GM12873 (cell line): ENCODE data around the gene ANKRD31.
A peak's percentile ranks its signal among the peaks of the same experiment; 100 is the strongest.

Source experiments
- CTCF ChIP-seq: IDR thresholded peaks from 2 replicates; pipeline ENCODE4 v1.5.1; 2012; ENCODE audit warnings: low read depth, mild to moderate bottlenecking, moderate library complexity, low read length, control low read depth; ENCODE audit not compliant: insufficient read depth; ENCODE audit errors: missing control alignments

ANKRD31 gene

GRCh38 chr5:75236322-75237316, at the start of gene ANKRD31:
Gene ANKRD31, minus strand, starts transcription at chr5:75236878. Its CDS starts 192 bp downstream, at chr5:75236686.
- TF ChIP-seq CTCF: peak; percentile 76

DNA sequence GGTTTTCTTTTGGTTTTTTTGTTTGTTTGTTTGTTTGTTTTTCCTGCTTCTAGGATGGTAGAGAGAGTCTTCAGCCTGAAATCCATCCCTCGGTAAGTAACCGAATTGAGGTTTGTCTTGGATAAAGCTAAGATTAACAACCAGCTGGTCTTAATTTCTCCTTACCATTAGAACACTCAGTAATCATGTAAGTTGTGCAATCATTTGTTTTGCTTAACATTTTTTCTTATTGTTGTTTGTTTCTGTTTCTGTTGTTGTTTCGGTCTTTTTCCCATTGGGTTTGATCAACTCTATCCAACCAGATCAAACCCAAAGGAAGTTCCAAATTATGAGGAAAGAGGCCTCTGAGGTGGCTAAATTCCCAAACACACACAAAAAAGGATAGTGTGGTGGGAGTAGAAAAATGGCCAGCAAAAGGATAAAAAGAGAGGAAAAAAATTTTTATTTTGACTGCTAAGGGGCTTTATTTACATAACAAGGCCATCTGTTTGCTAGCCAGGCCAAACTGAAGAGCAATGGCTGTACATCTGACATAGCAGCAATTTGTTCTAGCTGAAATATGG, 49.6 kb upstream of the ANKRD31 start:
- no peak for TF ChIP-seq CTCF

DNA sequence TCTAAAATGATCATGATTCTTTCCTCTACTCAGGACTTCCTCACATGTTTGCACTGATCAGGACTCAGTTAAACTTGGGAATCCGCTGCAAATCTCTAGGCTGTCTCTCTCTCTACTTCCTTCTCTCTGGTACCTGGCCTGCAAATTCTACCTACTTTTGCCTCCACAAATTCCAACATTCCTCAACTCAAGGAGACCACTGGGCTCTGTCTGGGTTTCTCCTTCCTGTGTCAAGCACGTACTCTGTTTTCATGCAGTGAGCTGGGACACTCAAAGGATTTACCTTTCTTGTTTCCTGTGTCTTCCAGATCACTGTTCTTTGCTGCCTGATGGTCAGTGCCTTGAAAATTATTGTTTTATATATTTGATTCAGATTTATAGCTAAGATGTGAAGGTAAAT, 45.9 kb upstream of the ANKRD31 start:
- TF ChIP-seq CTCF: no peak

DNA sequence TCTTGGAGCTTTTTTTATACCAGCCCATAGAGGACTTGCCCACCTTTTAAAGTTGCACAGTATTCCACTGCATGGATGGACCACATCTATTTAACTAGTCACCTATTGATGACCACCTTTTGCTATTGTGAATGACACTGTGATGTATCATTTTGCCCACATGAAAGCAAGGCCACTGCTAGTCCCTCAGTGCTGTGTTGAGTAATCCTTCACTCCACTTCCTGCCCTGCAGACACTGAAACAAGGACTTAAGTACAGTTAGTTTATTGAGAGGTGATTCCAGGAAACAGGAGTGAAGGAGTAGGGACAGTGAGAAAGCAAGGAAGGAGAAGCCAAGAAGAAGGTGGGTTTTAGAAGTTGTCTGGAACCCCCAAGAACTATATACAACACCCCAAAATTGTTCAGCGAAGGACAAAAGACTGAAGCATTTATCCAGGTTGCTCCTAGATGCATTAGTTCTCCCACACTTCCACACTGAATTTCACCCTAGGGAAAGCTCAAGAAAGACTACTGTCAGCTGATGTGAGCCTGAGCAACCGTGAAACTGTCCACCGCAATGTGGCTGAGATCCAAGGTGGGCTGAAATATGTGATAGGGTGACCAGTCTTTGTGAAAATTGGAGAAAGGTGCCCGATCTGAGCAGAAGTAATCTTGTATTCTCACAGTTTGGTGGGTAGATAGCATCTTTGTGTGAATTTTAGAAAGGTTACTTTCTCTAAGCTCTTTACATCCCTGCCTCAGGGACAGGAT, 45.2 kb upstream of the ANKRD31 start:
- TF ChIP-seq CTCF: no peak

DNA sequence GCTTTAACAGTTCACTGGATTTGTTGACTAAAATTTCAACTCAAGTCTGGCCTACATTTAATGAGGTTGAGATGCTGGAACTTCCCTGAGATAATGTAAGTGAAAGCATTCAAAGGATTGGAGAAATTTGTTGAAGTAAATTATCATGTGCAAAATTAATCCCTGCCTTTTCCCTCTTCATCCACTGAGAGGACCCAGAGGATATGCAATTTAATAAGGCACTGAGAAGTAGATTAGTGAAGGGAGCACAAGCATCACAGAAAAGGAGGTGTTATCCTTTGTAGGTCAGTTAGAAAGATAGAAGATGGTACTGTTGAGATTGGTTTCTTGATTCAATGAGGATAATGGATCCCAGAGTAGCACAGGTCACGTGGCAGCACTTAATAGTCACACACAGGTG, 42.6 kb upstream of the ANKRD31 start:
- TF ChIP-seq CTCF: no peak

- TF ChIP-seq CTCF: no peak
Observed at GRCh38 chr5:75277463-75277862, 40.8 kb upstream of the ANKRD31 start.

DNA sequence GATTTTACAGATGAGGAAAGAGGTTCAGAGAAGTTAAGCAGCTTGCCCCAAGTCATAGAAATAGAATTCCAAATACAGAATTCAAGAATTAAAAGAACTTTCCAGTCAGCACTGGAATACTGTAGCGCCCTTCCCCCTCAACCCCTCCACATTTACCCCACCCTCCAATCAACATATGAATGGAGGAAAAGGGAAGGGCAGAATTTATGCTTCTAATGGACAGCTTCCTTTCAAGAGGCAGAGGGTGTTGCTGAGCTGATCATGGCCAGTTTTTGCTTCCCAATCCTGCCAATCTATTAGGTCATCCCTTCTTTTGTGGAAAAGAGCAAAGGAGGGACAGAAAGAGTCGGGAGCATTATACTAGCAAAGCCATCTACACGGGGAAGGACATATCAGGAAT, 39.1 kb upstream of the ANKRD31 start:
- no peak for TF ChIP-seq CTCF
